GM19324 (cell line): ENCODE measurements around the gene URM1.
A peak's percentile ranks its signal among the peaks of the same experiment; 100 is the strongest.
"Not testable (repeated sequence)": the region's sequence is repeated elsewhere in the genome, so short reads cannot be mapped to it uniquely, and the experiment has no call there.

ENCODE experiments used
- ATAC-seq: cut with Tn5 transposase; IDR thresholded peaks from one replicate; pipeline ENCODE4 v1.9.1; 2021; ENCODE audit warnings: mild to moderate bottlenecking, moderate library complexity; ENCODE audit not compliant: unreplicated experiment, low FRiP score

URM1 gene

GRCh38 chr9:128370752-128371629 is at the start of gene URM1:
Gene URM1 (plus strand): TSS chr9:128371374. CDS start chr9:128371381, 7 bp downstream.
- peak; percentile 87 for ATAC-seq

- ATAC-seq: no peak
Measured at GRCh38 chr9:128321879-128322403, 49.2 kb upstream of the URM1 start.

GRCh38 chr9:128322404-128323211 is 48.6 kb upstream of the URM1 start, which contains the start of the genes COQ4 and TRUB2:
Gene COQ4 (plus strand): TSS chr9:128322839. CDS start chr9:128322859, 20 bp downstream.
Gene TRUB2 (minus strand): TSS chr9:128322447. CDS start chr9:128322408, 39 bp downstream.
- ATAC-seq: peak; percentile 86

- no peak for ATAC-seq
Measured at GRCh38 chr9:128323212-128323730, 47.9 kb upstream of the URM1 start.

GRCh38 chr9:128323791-128324190 is 47.4 kb upstream of the URM1 start:
- ATAC-seq: no peak

- ATAC-seq: no peak
Measured at GRCh38 chr9:128324401-128324800, 46.8 kb upstream of the URM1 start.

- no peak for ATAC-seq
Measured at GRCh38 chr9:128325629-128326028, 45.5 kb upstream of the URM1 start.

GRCh38 chr9:128333451-128333869 is 37.7 kb upstream of the URM1 start:
- no peak for ATAC-seq

- ATAC-seq: no peak
Measured at GRCh38 chr9:128335161-128335560, 36.0 kb upstream of the URM1 start.

- no peak for ATAC-seq
Measured at GRCh38 chr9:128335914-128336313, 35.3 kb upstream of the URM1 start.

GRCh38 chr9:128337936-128338335 is 33.2 kb upstream of the URM1 start:
- ATAC-seq: no peak

GRCh38 chr9:128338852-128339614 is 32.1 kb upstream of the URM1 start:
- not testable (repeated sequence) for ATAC-seq

GRCh38 chr9:128339761-128340690 is 31.1 kb upstream of the URM1 start, which contains the start of gene SLC27A4:
Gene SLC27A4 (plus strand): TSS chr9:128340527. CDS start chr9:128343133, 2,606 bp downstream.
- peak; percentile 77 for ATAC-seq

GRCh38 chr9:128340691-128341434 is 30.3 kb upstream of the URM1 start:
- ATAC-seq: no peak

- no peak for ATAC-seq
Measured at GRCh38 chr9:128341435-128341849, 29.7 kb upstream of the URM1 start.

- ATAC-seq: no peak
Measured at GRCh38 chr9:128342971-128343680, 28.0 kb upstream of the URM1 start.

- no peak for ATAC-seq
Measured at GRCh38 chr9:128343855-128344254, 27.3 kb upstream of the URM1 start.
